CD14-positive monocyte (primary cell): ENCODE data around the gene HOPX. TPM values are rescaled to one million over a fixed set of nuclear protein-coding genes. Genes with fewer than 3 reads are reported as not detected.

ENCODE experiments used
- DNase-seq, 3 donors: peaks; one replicate each; pipeline ENCODE4 v3.0.0-alpha.2; 2011 to 2022
- H2AFZ ChIP-seq: 2 replicates; pipeline ENCODE4 v1.6.0; 2012; ENCODE audit warnings: mild to moderate bottlenecking, low read depth, low read length, inconsistent platforms; ENCODE audit not compliant: insufficient read depth, poor library complexity, severe bottlenecking
- H3K27ac ChIP-seq, 2 donors: 1 replicate in 1 of 2; 2 replicates in 1 of 2; pipeline ENCODE4 v1.5.1; 2012 to 2013; ENCODE audit warnings: low read length in 2 of 2, control low read depth in 1 of 2, inconsistent platforms in 1 of 2, low read depth in 1 of 2, mild to moderate bottlenecking in 1 of 2
- H3K27me3 ChIP-seq, 2 donors: one replicate each; pipeline versions ENCODE4 v1.6.0 to v1.6.1; 2011 to 2013; ENCODE audit warnings: low read length in 2 of 2; ENCODE audit not compliant: control insufficient read depth in 2 of 2, insufficient read depth in 2 of 2
- H3K36me3 ChIP-seq, 2 donors: replicated peaks in 1 of 2; 1 replicate in 1 of 2; 2 replicates in 1 of 2; pipeline versions ENCODE4 v1.5.1 to v1.6.1; 2012 to 2013; ENCODE audit warnings: low read length in 2 of 2, control low read depth in 1 of 2, inconsistent platforms in 1 of 2, mild to moderate bottlenecking in 1 of 2; ENCODE audit not compliant: insufficient read depth in 2 of 2, control insufficient read depth in 1 of 2
- H3K4me1 ChIP-seq, 2 donors: 1 replicate in 1 of 2; 2 replicates in 1 of 2; pipeline versions ENCODE4 v1.5.1 to v1.6.1; 2012 to 2013; ENCODE audit warnings: low read length in 2 of 2, control low read depth in 1 of 2, inconsistent platforms in 1 of 2, mild to moderate bottlenecking in 1 of 2, moderate library complexity in 1 of 2; ENCODE audit not compliant: insufficient read depth in 2 of 2, control insufficient read depth in 1 of 2
- H3K4me2 ChIP-seq: replicated peaks from 2 replicates; pipeline ENCODE3; 2012; ENCODE audit warnings: low read length, moderate library complexity, mild to moderate bottlenecking; ENCODE audit not compliant: poor library complexity, severe bottlenecking; ENCODE audit errors: extremely low read depth
- H3K4me3 ChIP-seq, 3 experiments: fragments of 200-600 bp in 1 of 3; sonication (generic) in 1 of 3; replicated peaks in 1 of 3; 1 replicate in 2 of 3; 2 replicates in 1 of 3; pipeline ENCODE4 v1.5.1; 2011 to 2013; ENCODE audit warnings: low read length in 3 of 3, mild to moderate bottlenecking in 3 of 3, control low read depth in 2 of 3, low read depth in 2 of 3, inconsistent platforms in 1 of 3, moderate library complexity in 1 of 3
- H3K79me2 ChIP-seq: 2 replicates; pipeline ENCODE4 v1.6.0; 2012; ENCODE audit warnings: mild to moderate bottlenecking, control low read depth, inconsistent platforms, low read length, moderate library complexity; ENCODE audit not compliant: insufficient read depth
- H3K9ac ChIP-seq: 2 replicates; pipeline ENCODE4 v1.6.0; 2017; ENCODE audit warnings: low read length, mild to moderate bottlenecking; ENCODE audit not compliant: insufficient read depth, poor library complexity, severe bottlenecking
- H3K9me3 ChIP-seq, 2 donors: replicated peaks in 1 of 2; 1 replicate in 1 of 2; 2 replicates in 1 of 2; pipeline versions ENCODE4 v1.5.1 to v1.6.1; 2012 to 2013; ENCODE audit warnings: low read length in 2 of 2, control low read depth in 1 of 2; ENCODE audit not compliant: control insufficient read depth in 1 of 2, insufficient read depth in 1 of 2
- H4K20me1 ChIP-seq: 2 replicates; pipeline ENCODE4 v1.6.0; 2012; ENCODE audit warnings: mild to moderate bottlenecking, low read length, control low read depth, moderate library complexity; ENCODE audit not compliant: insufficient read depth
- H3K27ac Mint-ChIP-seq, 7 donors: one replicate each; pipeline ENCODE4 v1.8.0; 2020; ENCODE audit warnings: mild to moderate bottlenecking in 7 of 7, mixed read lengths in 7 of 7, moderate library complexity in 6 of 7, inconsistent platforms in 2 of 7
- H3K27me3 Mint-ChIP-seq, 3 donors: one replicate each; pipeline ENCODE4 v1.8.0; 2021 to 2022; ENCODE audit warnings: low read depth in 3 of 3, mild to moderate bottlenecking in 3 of 3, mixed read lengths in 3 of 3, moderate library complexity in 3 of 3, inconsistent platforms in 1 of 3
- H3K36me3 Mint-ChIP-seq, 2 donors: one replicate each; pipeline ENCODE4 v1.8.0; 2020; ENCODE audit warnings: mixed read lengths in 2 of 2, inconsistent platforms in 1 of 2, mild to moderate bottlenecking in 1 of 2
- H3K4me1 Mint-ChIP-seq: one replicate; pipeline ENCODE4 v1.8.0; 2020; ENCODE audit warnings: mild to moderate bottlenecking, mixed read lengths
- H3K4me3 Mint-ChIP-seq, 2 donors: one replicate each; pipeline ENCODE4 v1.8.0; 2020; ENCODE audit warnings: mild to moderate bottlenecking in 2 of 2, mixed read lengths in 2 of 2, moderate library complexity in 1 of 2
- H3K9me3 Mint-ChIP-seq, 7 donors: one replicate each; pipeline ENCODE4 v1.8.0; 2020 to 2022; ENCODE audit warnings: mixed read lengths in 7 of 7, mild to moderate bottlenecking in 6 of 7, moderate library complexity in 6 of 7, inconsistent platforms in 2 of 7
- CTCF ChIP-seq: fragments of 200-600 bp; IDR thresholded peaks from one replicate; pipeline ENCODE4 v1.8.0; 2022; ENCODE audit warnings: antibody characterized with exemption, mild to moderate bottlenecking
- WGBS: methylation state at CpG from one replicate; pipeline ENCODE4 v1.1.5; 2013; ENCODE audit warnings: missing lambda C conversion rate; ENCODE audit not compliant: insufficient coverage; 5-methylcytosine and 5-hydroxymethylcytosine counted together
- intact Hi-C, 2 donors: fragments of 100-400 bp; cut with micrococcal nuclease; formaldehyde crosslinking; loops; one replicate each; pipeline versions ENCODE4 v1.15.0 to v1.15.1; 2023
- polyA plus RNA-seq, 3 donors: library from polyadenylated mRNA; depleted of rRNA in 1 of 3; unstranded in 2 of 3; stranded (reverse) in 1 of 3; fragments of 300-500 nt in 2 of 3; fragments of >200 nt in 1 of 3; fragmentation: Illumina TruSeq in 2 of 3; gene quantifications; 1 replicate in 2 of 3; 2 replicates in 1 of 3; pipeline ENCODE4 v1.2.3, GENCODE V29; 2012 to 2021

Gene HOPX
- polyA plus RNA-seq, 3 donors, result 0.39 to 1.3 (median 0.52) TPM

- H3K9me3 ChIP-seq, result peaks cover 0 to 4% of the 10 kb centered on the region in 2 donors
These were observed 9.2 kb downstream of the HOPX start for GRCh38 chr4:56671860-56672259.

GRCh38 chr4:56671373-56671772 lies 9.7 kb downstream of the HOPX start:
- no peak overlapping the region for H2AFZ ChIP-seq
- H3K36me3 ChIP-seq, result no peaks in the 10 kb centered on the region
- H3K27ac ChIP-seq, result no peak overlapping the region
- no peak for TF ChIP-seq CTCF
- no peak overlapping the region for H3K9ac ChIP-seq
- 100% methylated on average over 1 of the region's 1 CpG for WGBS
- H3K79me2 ChIP-seq, result no peaks in the 10 kb centered on the region
- Mint-ChIP-seq H3K27me3 (peaks cover 0 to 4% (median 0%) of the 10 kb centered on the region in 3 donors), H3K36me3 (peaks cover 0 to 2% of the 10 kb centered on the region in 2 donors), H3K27ac (no peak overlapping the region), H3K9me3 (peaks cover 0 to 8% (median 4%) of the 10 kb centered on the region in 7 donors), H3K4me3 (no peak overlapping the region), H3K4me1 (peaks cover 33% of the 10 kb centered on the region)
- intact Hi-C loops, result no loop called here
- peaks cover 19 to 25% of the 10 kb centered on the region in 2 donors for H3K4me1 ChIP-seq
- no peaks in the 10 kb centered on the region for H4K20me1 ChIP-seq
- H3K9me3 ChIP-seq, result peaks cover 0 to 4% of the 10 kb centered on the region in 2 donors
- no peaks in the 10 kb centered on the region for H3K27me3 ChIP-seq
- DNase-seq, result no peak
- no peak overlapping the region for H3K4me2 ChIP-seq
- H3K4me3 ChIP-seq, result no peak overlapping the region

More at GRCh38 chr4:56671860-56672259, 9.2 kb downstream of the HOPX start:
- no peak overlapping the region for H3K4me2 ChIP-seq
- no peaks in the 10 kb centered on the region for H3K36me3 ChIP-seq
- H3K4me1 ChIP-seq, result peaks cover 18 to 22% of the 10 kb centered on the region in 2 donors
- DNase-seq, result peak; percentile 35 to 62 (median 57)
- Mint-ChIP-seq H3K4me3 (no peak overlapping the region), H3K27ac (peak overlapping the region in 3 of 7 donors; percentile 30 to 69 (median 60)), H3K27me3 (peaks cover 0 to 4% (median 0%) of the 10 kb centered on the region in 3 donors), H3K36me3 (peaks cover 0 to 2% of the 10 kb centered on the region in 2 donors), H3K9me3 (peaks cover 0 to 8% (median 6%) of the 10 kb centered on the region in 7 donors), H3K4me1 (peaks cover 28% of the 10 kb centered on the region)
- H4K20me1 ChIP-seq, result no peaks in the 10 kb centered on the region
- intact Hi-C loops, result no loop called here
- no peaks in the 10 kb centered on the region for H3K27me3 ChIP-seq
- H2AFZ ChIP-seq, result no peak overlapping the region
- no peak overlapping the region for H3K27ac ChIP-seq
- no peak for TF ChIP-seq CTCF
- no CpG with 5 or more reads among the region's 2 CpGs for WGBS
- no peak overlapping the region for H3K4me3 ChIP-seq
- H3K79me2 ChIP-seq, result no peaks in the 10 kb centered on the region
- no peak overlapping the region for H3K9ac ChIP-seq
